NCI-H526 treated with DMSO at 0.1 percent for 48 hours (cell line): ENCODE data around the gene ZNF780B.
"Not testable (repeated sequence)": the region's sequence is repeated elsewhere in the genome, so short reads cannot be mapped to it uniquely, and the experiment has no call there.

Experiments used
- DNase-seq: peaks from one replicate; lab custom pipeline; 2025; lab: John Stamatoyannopoulos, UW

ZNF780B gene

GRCh38 chr19:40038047-40038446, 18.0 kb downstream of the ZNF780B start:
- DNase-seq: not testable (repeated sequence)

GRCh38 chr19:40035996-40036395, 20.0 kb downstream of the ZNF780B start:
- DNase-seq: no peak

- no peak for DNase-seq
Observed at GRCh38 chr19:40033989-40034560, 22.0 kb downstream of the ZNF780B start.

- DNase-seq: no peak
Observed at GRCh38 chr19:40026597-40026970, 29.4 kb downstream of the ZNF780B start.

- DNase-seq: no peak
Observed at GRCh38 chr19:40025938-40026596, 30.0 kb downstream of the ZNF780B start.

GRCh38 chr19:40023969-40024368, 32.1 kb downstream of the ZNF780B start:
- DNase-seq: no peak

- no peak for DNase-seq
Observed at GRCh38 chr19:40013991-40014390, 42.0 kb downstream of the ZNF780B start.

- DNase-seq: no peak
Observed at GRCh38 chr19:40009674-40010073, 46.4 kb downstream of the ZNF780B start.

GRCh38 chr19:40006273-40006691, 49.7 kb downstream of the ZNF780B start:
- no peak for DNase-seq

GRCh38 chr19:40005691-40006272, 50.2 kb downstream of the ZNF780B start:
- DNase-seq: no peak

GRCh38 chr19:39998501-39998900, 57.5 kb downstream of the ZNF780B start:
- no peak for DNase-seq

- DNase-seq: no peak
Observed at GRCh38 chr19:39997638-39998216, 58.3 kb downstream of the ZNF780B start.

- DNase-seq: peak; percentile 75
Observed at GRCh38 chr19:39996811-39997637, 59.0 kb downstream of the ZNF780B start, which contains the start of gene ZNF546. Gene ZNF546 (plus strand): TSS chr19:39997060. CDS start chr19:39998327, 1,267 bp downstream.

GRCh38 chr19:39996218-39996810, 59.7 kb downstream of the ZNF780B start:
- DNase-seq: no peak

GRCh38 chr19:39995794-39996193, 60.2 kb downstream of the ZNF780B start:
- no peak for DNase-seq

GRCh38 chr19:39994361-39994760, 61.7 kb downstream of the ZNF780B start:
- DNase-seq: no peak

- DNase-seq: no peak
Observed at GRCh38 chr19:39993605-39994004, 62.4 kb downstream of the ZNF780B start.

- DNase-seq: no peak
Observed at GRCh38 chr19:39987596-39987995, 68.4 kb downstream of the ZNF780B start.

- DNase-seq: no peak
Observed at GRCh38 chr19:39987167-39987566, 68.9 kb downstream of the ZNF780B start.

GRCh38 chr19:39986643-39987042, 69.4 kb downstream of the ZNF780B start:
- no peak for DNase-seq

GRCh38 chr19:39983695-39984300, 72.2 kb downstream of the ZNF780B start:
- DNase-seq: no peak
